Activated CD8-positive, alpha-beta memory T cell treated with anti-CD3 and anti-CD28 coated beads for 36 hours (primary cell): Measurements from ENCODE around the gene ATG2A. TPM values are rescaled to one million over a fixed set of nuclear protein-coding genes. Genes with fewer than 3 reads are reported as not detected.

ENCODE experiments used
- CTCF ChIA-PET: fragments of 350-600 bp; sonication (Branson Sonifier 250); formaldehyde crosslinking; loops from one replicate; lab custom pipeline; 2021; ENCODE audit warnings: antibody characterized with exemption; lab: Charles Lee
- POLR2A ChIA-PET: fragments of 350-600 bp; sonication (Branson Sonifier 250); formaldehyde crosslinking; loops from one replicate; lab custom pipeline; 2021; ENCODE audit warnings: antibody characterized with exemption; lab: Charles Lee
- total RNA-seq, 2 experiments: library from RNA; stranded (reverse); gene quantifications; one replicate each; pipeline ENCODE4 v1.2.3, GENCODE V29; 2021

The ATG2A gene
- total RNA-seq, 2 experiments from 2014 or later: 21.7 to 22.6 TPM

DNA sequence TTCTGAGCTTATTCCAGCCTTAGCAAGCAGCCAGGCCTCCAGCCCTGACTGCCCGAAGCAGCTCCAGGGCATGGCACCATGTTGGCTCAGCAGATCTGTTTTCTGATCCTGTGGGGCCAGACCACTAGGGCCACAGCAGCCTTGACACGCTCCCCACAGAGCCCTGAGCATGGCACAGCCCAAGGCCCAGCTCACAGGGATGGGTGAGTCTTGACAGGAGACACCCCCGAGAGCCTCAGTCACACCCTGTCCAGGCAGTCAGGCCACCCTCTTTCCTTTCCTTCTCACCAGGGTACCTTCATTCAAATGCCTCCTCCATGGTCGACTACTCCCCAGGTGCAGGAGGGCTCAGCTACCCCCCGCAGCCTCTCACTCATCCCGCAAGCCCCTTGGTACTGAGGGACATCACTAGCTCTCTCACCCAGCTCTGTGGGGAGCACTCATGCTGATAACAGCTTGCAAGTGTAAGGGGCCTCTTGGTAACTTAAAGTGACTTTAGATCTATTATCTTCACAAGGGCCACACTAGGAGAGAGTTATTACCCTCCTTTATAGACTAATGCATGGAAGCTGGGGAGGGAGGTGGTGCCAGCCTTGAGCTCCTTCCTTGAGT is 68.7 kb downstream of the ATG2A start:
- ChIA-PET POLR2A (interaction anchor here (0.9 to 4.4 kb wide), 5 partner anchors 11 to 52 kb away, joined by 3 to 20 read pairs (median 5); partner anchors contain the start of gene EHD1), CTCF (interaction anchor here (0.9 to 27.3 kb wide), 9 partner anchors 11 to 334 kb away, joined by 3 to 475 read pairs (median 28); partner anchors contain the start of genes ARL2, CAPN1, EHD1 and MAP4K2)

DNA sequence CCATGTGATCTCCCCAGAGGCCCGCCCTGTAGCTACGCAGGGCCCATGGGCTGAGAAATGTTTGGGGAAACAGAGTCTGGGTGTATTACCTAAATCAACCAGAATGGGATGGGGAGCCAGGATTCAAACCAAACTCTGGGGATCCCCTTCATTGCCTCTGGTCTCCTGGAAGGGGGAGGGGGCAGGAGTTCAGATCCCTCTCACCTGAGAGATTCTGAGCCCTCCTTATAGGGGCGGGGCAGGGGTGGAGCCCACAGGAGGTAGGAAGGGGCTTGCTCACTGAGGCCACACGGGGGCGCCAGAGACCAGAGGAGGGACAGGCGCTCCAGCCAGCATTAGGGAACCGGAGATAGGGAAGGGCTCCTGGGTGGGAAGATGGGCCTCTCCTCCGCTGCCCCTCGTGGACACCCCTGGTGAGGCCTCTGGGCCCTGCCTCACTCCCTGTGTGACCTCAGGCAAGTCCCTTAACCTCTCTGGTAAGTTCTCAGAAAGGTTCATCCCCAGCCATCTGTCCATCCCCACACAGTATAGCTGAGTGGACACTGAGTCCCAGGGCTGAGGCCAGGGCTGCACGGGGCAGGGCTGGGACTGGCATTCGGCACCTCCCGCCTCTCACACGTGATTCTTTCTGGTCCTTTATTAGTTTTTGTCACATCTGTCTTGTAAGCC is 69.9 kb downstream of the ATG2A start:
- ChIA-PET CTCF (interaction anchor here (0.5 to 27.3 kb wide), 12 partner anchors 10 to 335 kb away, joined by 3 to 475 read pairs (median 6); partner anchors contain the start of genes ARL2, CAPN1, EHD1 and MAP4K2), POLR2A (interaction anchor here (0.6 to 4.4 kb wide), 4 partner anchors 21 to 41 kb away, joined by 3 to 20 read pairs (median 4); partner anchors contain the start of gene EHD1)

DNA sequence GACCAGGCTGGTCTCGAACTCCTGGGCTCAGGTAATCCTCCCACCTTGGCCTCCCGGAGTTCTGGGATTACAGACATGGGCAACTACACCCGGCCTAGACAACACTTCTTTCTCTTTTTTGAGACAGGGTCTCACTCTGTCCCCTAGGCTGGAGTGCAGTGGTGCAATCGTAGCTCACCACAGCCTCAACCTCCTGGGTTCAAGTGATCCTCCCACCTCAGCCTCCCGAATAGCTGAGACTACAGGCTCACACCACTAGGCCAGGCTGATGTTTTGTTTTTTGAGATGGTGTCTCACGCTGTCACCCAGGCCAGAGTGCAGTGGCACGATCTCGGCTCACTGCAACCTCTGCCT is 71.3 kb downstream of the ATG2A start:
- POLR2A ChIA-PET: interaction anchor here (1.9 kb wide), 1 partner anchor 42 kb away, joined by 4 read pairs; no protein-coding TSS in a partner anchor
- CTCF ChIA-PET: interaction anchor here (0.8 to 27.3 kb wide), 9 partner anchors 8 to 263 kb away, joined by 3 to 475 read pairs (median 7); partner anchors contain the start of genes ARL2 and EHD1

DNA sequence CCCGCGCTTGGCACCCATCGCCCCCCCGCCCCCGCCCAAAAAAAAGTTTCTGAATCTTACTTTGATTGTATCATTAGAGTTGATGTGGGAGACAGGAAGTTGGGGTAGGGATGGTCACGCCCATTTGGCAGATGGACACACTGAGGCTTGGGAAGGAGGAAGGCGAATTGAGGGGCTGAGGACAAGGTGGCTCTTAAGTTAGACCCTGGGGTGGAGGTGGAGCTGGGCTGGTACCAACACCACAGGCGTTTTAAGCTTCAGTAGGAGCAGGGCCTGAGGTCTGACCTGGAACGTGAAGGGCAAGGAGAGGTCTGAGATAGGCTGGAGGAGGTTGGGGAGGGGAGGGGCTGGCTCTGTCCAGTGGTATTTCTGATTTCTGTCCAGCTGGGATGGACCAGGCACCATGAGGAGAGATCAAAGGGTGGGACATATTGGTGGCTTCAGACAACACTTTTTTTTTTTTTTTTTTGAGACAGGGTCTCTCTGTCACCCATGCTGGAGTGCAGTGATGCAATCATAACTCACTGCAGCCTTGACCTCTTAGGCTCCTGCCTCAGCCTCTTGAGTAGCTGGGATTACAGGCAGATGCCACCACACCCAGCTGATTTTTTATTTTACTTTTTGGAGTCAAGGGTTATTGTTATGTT is 71.8 kb downstream of the ATG2A start:
- ChIA-PET POLR2A (interaction anchor here (1.9 kb wide), 1 partner anchor 42 kb away, joined by 4 read pairs; no protein-coding TSS in a partner anchor), CTCF (interaction anchor here (0.8 to 27.3 kb wide), 9 partner anchors 8 to 264 kb away, joined by 3 to 475 read pairs (median 7); partner anchors contain the start of genes ARL2 and EHD1)

Other genes with a start within 250 kb of the ATG2A start
- gene NRXN2, start 194.0 kb downstream of the ATG2A start, total RNA-seq: under 1 TPM; 0.32 to 0.44 TPM
- 1 to 10 TPM; 2.7 to 3.1 TPM for gene RASGRP2, start 173.1 kb downstream of the ATG2A start, total RNA-seq
- under 1 TPM; 0.95 to 0.99 TPM for gene PYGM, start 157.2 kb downstream of the ATG2A start, total RNA-seq
- gene SF1, start 138.7 kb downstream of the ATG2A start, total RNA-seq: 100 to 1,000 TPM; 399 to 402 TPM
- 10 to 100 TPM; 52.3 to 53.6 TPM for gene MAP4K2, start 114.0 kb downstream of the ATG2A start, total RNA-seq
- gene MEN1, start 106.7 kb downstream of the ATG2A start, total RNA-seq: 10 to 100 TPM; 43.3 to 47.4 TPM
- gene CDC42BPG, start 72.6 kb downstream of the ATG2A start, total RNA-seq: under 1 TPM; 0.11 to 0.50 TPM
- gene EHD1, start 38.6 kb downstream of the ATG2A start, total RNA-seq: 10 to 100 TPM; 82.2 to 85.8 TPM
- gene PPP2R5B, start 7.5 kb upstream of the ATG2A start, total RNA-seq: 10 to 100 TPM; 11.3 to 11.5 TPM
- not detected for gene GPHA2, start 18.7 kb upstream of the ATG2A start, total RNA-seq
- gene MAJIN, start 54.9 kb upstream of the ATG2A start, total RNA-seq: not detected
- not detected for gene BATF2, start 79.8 kb upstream of the ATG2A start, total RNA-seq
- 100 to 1,000 TPM; 134 to 138 TPM for gene ARL2, start 97.0 kb upstream of the ATG2A start, total RNA-seq
- 10 to 100 TPM; 13.7 to 15.2 TPM for gene SNX15, start 110.2 kb upstream of the ATG2A start, total RNA-seq
- gene SAC3D1, start 124.0 kb upstream of the ATG2A start, total RNA-seq: 10 to 100 TPM; 18.3 to 20.5 TPM
- gene NAALADL1, start 141.3 kb upstream of the ATG2A start, total RNA-seq: 10 to 100 TPM; 10.3 to 11.2 TPM
- gene CDCA5, start 166.8 kb upstream of the ATG2A start, total RNA-seq: 100 to 1,000 TPM; 108 TPM
- 10 to 100 TPM; 27.5 to 30.2 TPM for gene ZFPL1, start 167.0 kb upstream of the ATG2A start, total RNA-seq
- 100 to 1,000 TPM in 1 of 2 experiments, 10 to 100 TPM in 1; 99.2 to 104 TPM for gene VPS51, start 179.0 kb upstream of the ATG2A start, total RNA-seq
- gene TM7SF2, start 194.7 kb upstream of the ATG2A start, total RNA-seq: 10 to 100 TPM; 18.0 to 18.2 TPM
- 10 to 100 TPM; 16.5 to 18.2 TPM for gene ZNHIT2, start 200.5 kb upstream of the ATG2A start, total RNA-seq
- gene FAU, start 204.9 kb upstream of the ATG2A start, total RNA-seq: 1,000 to 10,000 TPM; 1,009 to 1,011 TPM
- gene MRPL49, start 205.1 kb upstream of the ATG2A start, total RNA-seq: 100 to 1,000 TPM; 108 TPM
- gene SYVN1, start 217.3 kb upstream of the ATG2A start, total RNA-seq: 10 to 100 TPM; 33.8 to 36.6 TPM